Ovary (tissue), 9 donors: ENCODE measurements around the gene SMU1. TPM values are rescaled to one million over a fixed set of nuclear protein-coding genes. Genes with fewer than 3 reads are reported as not detected.

Source experiments
- DNase-seq, 5 donors: peaks; one replicate each; pipeline ENCODE4 v3.0.0-alpha.2; 2019 to 2020
- H3K27ac ChIP-seq, 2 donors: fragments of 200-600 bp; one replicate each; pipeline versions ENCODE4 v1.5.1 to v1.8.0; 2019 to 2022
- H3K27me3 ChIP-seq: fragments of 200-600 bp; one replicate; pipeline ENCODE4 v1.8.0; 2022
- H3K36me3 ChIP-seq: fragments of 200-600 bp; sonication (generic); one replicate; pipeline ENCODE4 v1.5.1; 2019
- H3K4me1 ChIP-seq: one replicate; pipeline ENCODE4 v1.8.1; 2013; ENCODE audit warnings: mild to moderate bottlenecking, moderate library complexity; ENCODE audit not compliant: insufficient read depth
- H3K4me3 ChIP-seq: fragments of 200-600 bp; sonication (generic); one replicate; pipeline ENCODE4 v1.5.1; 2017
- H3K9me3 ChIP-seq, 2 donors: fragments of 200-600 bp in 1 of 2; sonication (generic) in 1 of 2; one replicate each; pipeline versions ENCODE4 v1.5.1 to v1.8.1; 2013 to 2019; ENCODE audit warnings: mild to moderate bottlenecking in 1 of 2, moderate library complexity in 1 of 2
- CTCF ChIP-seq, 3 donors: fragments of 450-650 bp in 2 of 3; fragments of 200-600 bp in 1 of 3; IDR thresholded peaks; one replicate each; pipeline versions ENCODE4 v1.5.1 to v1.8.0; 2016 to 2022; ENCODE audit warnings: antibody characterized with exemption in 3 of 3, mild to moderate bottlenecking in 1 of 3
- EP300 ChIP-seq: sonication (generic); formaldehyde crosslinking; IDR thresholded peaks from one replicate; pipeline ENCODE4 v1.6.1; 2017; ENCODE audit warnings: antibody characterized with exemption
- POLR2A ChIP-seq: fragments of 450-650 bp; IDR thresholded peaks from one replicate; pipeline ENCODE4 v1.6.1; 2017; ENCODE audit warnings: antibody characterized with exemption, mild to moderate bottlenecking, moderate library complexity
- WGBS, 3 donors: extraction: QIAGEN DNeasy Blood & Tissue Kit in 1 of 3; methylation state at CpG; one replicate each; pipeline versions ENCODE4 v1.1.5 to v1.1.7; 2013 to 2017; 5-methylcytosine and 5-hydroxymethylcytosine counted together
- intact Hi-C, 4 donors: fragments of 100-400 bp; cut with DNase I; formaldehyde crosslinking; loops; one replicate each; pipeline versions ENCODE4 v1.11.0 to v1.15.1; 2022 to 2023
- polyA plus RNA-seq, 2 donors: library from polyadenylated mRNA; stranded (reverse); fragments of 200-250 nt in 1 of 2; fragments of 350-450 nt in 1 of 2; fragmentation: Illumina TruSeq in 1 of 2; extraction: RNeasy Lipid Tissue Mini Kit (QIAGEN cat#74804) in 1 of 2; gene quantifications; one replicate each; pipeline ENCODE4 v1.2.3, GENCODE V29; 2013 to 2014
- total RNA-seq, 7 donors: library from RNA; depleted of rRNA in 2 of 7; stranded (reverse); fragments of >200 nt in 2 of 7; fragmentation: NEBNext Ultra II Directional in 3 of 7; extraction: Animal tissue kit (Norgen Biotek cat#: 25700) in 3 of 7; gene quantifications; one replicate each; pipeline versions ENCODE4 v1.1.0 to v1.2.4, GENCODE V29; 2016 to 2023
- donor health status: DM: no; HTN: no; CAD: no; lungs with moderate emphysema.
- donor health status: DM: no; HTN: no; CAD: no.
- donor health status: Bipolar disorder and iron deficiency.
- donor health status: DM: yes; HTN: yes; CAD: no.
- donor health status: DM: no; HTN: no; CAD: no.
- donor health status: DM: yes; HTN: yes; CAD: no.

The SMU1 gene
- total and polyA plus RNA-seq, 9 donors: 12.2 to 28.6 (median 24.2) TPM

- no peaks in the 10 kb centered on the region for H3K9me3 ChIP-seq
- intact Hi-C loops: loop anchor here in 3 of 4 donors (1.0 to 2.0 kb wide), 2 partner anchors 144 to 145 kb away; no protein-coding TSS in a partner anchor
- no peak for TF ChIP-seq EP300
- peak; percentile 61 to 92 (median 87) for TF ChIP-seq CTCF (IDR thresholded peaks at IDR 0.05)
- no peak for TF ChIP-seq POLR2A
- 6 to 12% (median 10%) methylated on average over 9 of the region's 9 CpGs for WGBS, 3 donors
- DNase-seq: peak in 4 of 5 donors; percentile 47 to 75 (median 51)
- H3K4me3 ChIP-seq: no peak overlapping the region
- H3K27me3 ChIP-seq: no peaks in the 10 kb centered on the region
- no peaks in the 10 kb centered on the region for H3K4me1 ChIP-seq
- no peaks in the 10 kb centered on the region for H3K36me3 ChIP-seq
- H3K27ac ChIP-seq: peak overlapping the region in 1 of 2 donors; percentile 44
Measured at GRCh38 chr9:33081128-33081851, 4.8 kb upstream of the SMU1 start.

- H3K9me3 ChIP-seq: no peaks in the 10 kb centered on the region
- H3K4me3 ChIP-seq: no peak overlapping the region
- H3K27me3 ChIP-seq: no peaks in the 10 kb centered on the region
- WGBS, 3 donors: 47 to 57% (median 50%) methylated on average over 6 of the region's 6 CpGs
- H3K36me3 ChIP-seq: no peaks in the 10 kb centered on the region
- intact Hi-C loops: loop anchor here in 2 of 4 donors (2.0 kb wide), 1 partner anchor 144 kb away; no protein-coding TSS in a partner anchor
- TF ChIP-seq POLR2A (no peak), EP300 (no peak), CTCF (IDR thresholded peaks at IDR 0.05) (no peak)
- peak overlapping the region in 1 of 2 donors; percentile 44 for H3K27ac ChIP-seq
- H3K4me1 ChIP-seq: no peaks in the 10 kb centered on the region
- no peak for DNase-seq
Measured at GRCh38 chr9:33080534-33080933, 4.1 kb upstream of the SMU1 start.

- no peaks in the 10 kb centered on the region for H3K4me1 ChIP-seq
- H3K27me3 ChIP-seq: no peaks in the 10 kb centered on the region
- TF ChIP-seq CTCF (IDR thresholded peaks at IDR 0.05): no peak
- TF ChIP-seq EP300: no peak
- no peak for TF ChIP-seq POLR2A
- H3K4me3 ChIP-seq: no peak overlapping the region
- no peak for DNase-seq
- intact Hi-C loops: no loop called here
- WGBS, 3 donors: 7 to 19% (median 13%) methylated on average over 1 of the region's 1 CpG
- no peaks in the 10 kb centered on the region for H3K36me3 ChIP-seq
- no peaks in the 10 kb centered on the region for H3K9me3 ChIP-seq
- no peak overlapping the region for H3K27ac ChIP-seq
Measured at GRCh38 chr9:33068991-33069390, 7.5 kb downstream of the SMU1 start.

- Histone ChIP-seq H3K4me1 (no peaks in the 10 kb centered on the region), H3K27ac (no peak overlapping the region), H3K36me3 (no peaks in the 10 kb centered on the region), H3K27me3 (no peaks in the 10 kb centered on the region), H3K4me3 (no peak overlapping the region), H3K9me3 (no peaks in the 10 kb centered on the region)
- 87 to 93% (median 93%) methylated on average over 5 of the region's 5 CpGs for WGBS, 3 donors
- TF ChIP-seq EP300 (no peak), CTCF (IDR thresholded peaks at IDR 0.05) (no peak), POLR2A (no peak)
- no peak for DNase-seq
- intact Hi-C loops: no loop called here
Measured at GRCh38 chr9:33065157-33066076, 11.1 kb downstream of the SMU1 start.
